RWPE2 (cell line): ENCODE measurements around the gene SMG7.

ENCODE experiments used
- ATAC-seq: fragments of 200-7000 bp; cut with Tn5 transposase; 3 replicates; pipeline ENCODE4 v1.9.1; 2021; ENCODE audit warnings: low read depth
- DNase-seq: peaks from one replicate; pipeline ENCODE4 v3.0.0-alpha.2; 2020; ENCODE audit warnings: low spot score
- H3K27ac ChIP-seq: fragments of 450-650 bp; 2 replicates; pipeline ENCODE4 v1.5.1; 2017; ENCODE audit warnings: mild to moderate bottlenecking; ENCODE audit not compliant: poor library complexity, severe bottlenecking
- H3K27me3 ChIP-seq: fragments of 250-450 bp; sonication (Bioruptor Pico); 2 replicates; pipeline ENCODE4 v1.5.1; 2021; ENCODE audit warnings: mild to moderate bottlenecking, moderate library complexity; ENCODE audit not compliant: insufficient read depth, poor library complexity, severe bottlenecking
- H3K36me3 ChIP-seq: fragments of 250-450 bp; sonication (Bioruptor Pico); 2 replicates; pipeline ENCODE4 v1.5.1; 2020; ENCODE audit warnings: low read depth, mild to moderate bottlenecking, moderate library complexity
- H3K4me1 ChIP-seq: fragments of 250-450 bp; sonication (Bioruptor Pico); 2 replicates; pipeline ENCODE4 v1.5.1; 2021; ENCODE audit warnings: mild to moderate bottlenecking, moderate library complexity; ENCODE audit not compliant: insufficient read depth, poor library complexity, severe bottlenecking
- H3K4me3 ChIP-seq: fragments of 250-450 bp; sonication (Bioruptor Pico); 2 replicates; pipeline ENCODE4 v1.5.1; 2021; ENCODE audit warnings: mild to moderate bottlenecking, moderate library complexity; ENCODE audit not compliant: severe bottlenecking
- H3K9me3 ChIP-seq: fragments of 250-450 bp; sonication (Bioruptor Pico); 2 replicates; pipeline ENCODE4 v1.5.1; 2021; ENCODE audit warnings: mild to moderate bottlenecking, moderate library complexity; ENCODE audit not compliant: severe bottlenecking
- TF ChIP-seq, protein P1 (sequence below): fragments of 450-650 bp; IDR thresholded peaks from one replicate; pipeline ENCODE4 v1.5.1; 2017; ENCODE audit warnings: mild to moderate bottlenecking, moderate library complexity; ENCODE audit not compliant: poor library complexity, severe bottlenecking

The SMG7 gene

DNA sequence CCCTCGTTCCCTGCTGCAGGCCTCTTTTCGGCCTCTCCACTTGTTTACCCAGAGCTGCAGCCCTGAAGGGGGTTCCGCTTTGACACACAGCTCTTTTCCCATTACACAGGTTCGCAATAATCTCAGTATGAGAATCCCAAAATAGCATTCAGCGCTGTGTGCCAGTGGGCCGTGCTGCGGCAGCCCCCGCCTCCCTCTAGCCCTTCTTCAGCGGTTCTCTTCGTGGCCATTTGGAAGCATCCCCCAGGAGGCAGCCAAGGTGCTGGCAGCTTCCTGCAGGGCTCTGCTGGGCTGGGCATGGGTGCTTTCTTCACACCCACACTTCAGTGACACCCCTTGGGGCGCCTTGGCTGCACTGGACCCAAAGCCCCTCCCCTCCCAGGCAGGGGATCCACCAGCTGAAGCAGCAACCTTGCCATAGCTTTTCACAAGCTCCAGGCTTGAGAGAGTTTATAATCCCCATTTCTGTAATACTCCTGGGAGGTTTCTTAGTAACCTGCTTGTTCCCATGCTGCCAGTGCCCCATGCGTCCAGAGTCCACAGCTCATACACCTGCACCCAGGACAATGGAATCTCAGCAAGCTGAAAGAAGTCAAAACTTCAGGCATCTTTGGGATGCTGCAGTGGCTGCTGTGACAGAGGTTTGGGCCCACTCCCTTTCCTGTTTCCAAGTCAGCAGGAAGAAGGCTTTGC is 109.9 kb downstream of the SMG7 start:
- Histone ChIP-seq H3K4me3 (no peak overlapping the region), H3K9me3 (no peaks in the 10 kb centered on the region), H3K4me1 (no peaks in the 10 kb centered on the region), H3K27ac (no peak overlapping the region), H3K27me3 (no peaks in the 10 kb centered on the region), H3K36me3 (no peaks in the 10 kb centered on the region)
- DNase-seq = no peak
- ATAC-seq = no peak
- TF ChIP-seq, protein P1, sequence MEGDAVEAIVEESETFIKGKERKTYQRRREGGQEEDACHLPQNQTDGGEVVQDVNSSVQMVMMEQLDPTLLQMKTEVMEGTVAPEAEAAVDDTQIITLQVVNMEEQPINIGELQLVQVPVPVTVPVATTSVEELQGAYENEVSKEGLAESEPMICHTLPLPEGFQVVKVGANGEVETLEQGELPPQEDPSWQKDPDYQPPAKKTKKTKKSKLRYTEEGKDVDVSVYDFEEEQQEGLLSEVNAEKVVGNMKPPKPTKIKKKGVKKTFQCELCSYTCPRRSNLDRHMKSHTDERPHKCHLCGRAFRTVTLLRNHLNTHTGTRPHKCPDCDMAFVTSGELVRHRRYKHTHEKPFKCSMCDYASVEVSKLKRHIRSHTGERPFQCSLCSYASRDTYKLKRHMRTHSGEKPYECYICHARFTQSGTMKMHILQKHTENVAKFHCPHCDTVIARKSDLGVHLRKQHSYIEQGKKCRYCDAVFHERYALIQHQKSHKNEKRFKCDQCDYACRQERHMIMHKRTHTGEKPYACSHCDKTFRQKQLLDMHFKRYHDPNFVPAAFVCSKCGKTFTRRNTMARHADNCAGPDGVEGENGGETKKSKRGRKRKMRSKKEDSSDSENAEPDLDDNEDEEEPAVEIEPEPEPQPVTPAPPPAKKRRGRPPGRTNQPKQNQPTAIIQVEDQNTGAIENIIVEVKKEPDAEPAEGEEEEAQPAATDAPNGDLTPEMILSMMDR = no peak

DNA sequence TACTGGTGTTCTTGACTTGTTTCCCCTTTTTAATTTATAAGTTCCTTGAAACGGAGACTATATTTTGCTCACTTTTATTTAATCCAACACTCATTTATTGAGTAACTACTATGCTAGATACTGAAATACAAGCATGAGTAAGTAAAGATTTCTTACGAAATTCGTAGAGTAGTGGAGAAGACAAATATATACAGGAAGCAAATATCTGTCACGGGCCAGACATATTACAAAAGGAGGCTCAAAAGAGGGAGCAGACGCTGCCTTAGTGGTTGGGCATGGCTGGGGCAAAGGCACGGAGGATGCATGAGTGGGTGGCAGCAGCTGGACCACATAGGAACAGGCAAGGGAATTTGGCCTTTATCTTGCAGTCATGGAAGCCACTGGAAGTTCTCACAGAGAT is 111.2 kb downstream of the SMG7 start:
- TF ChIP-seq, protein P1 = no peak
- Histone ChIP-seq H3K9me3 (no peaks in the 10 kb centered on the region), H3K27ac (no peak overlapping the region), H3K4me3 (no peak overlapping the region), H3K4me1 (no peaks in the 10 kb centered on the region), H3K27me3 (no peaks in the 10 kb centered on the region), H3K36me3 (no peaks in the 10 kb centered on the region)
- no peak for ATAC-seq
- DNase-seq = no peak

DNA sequence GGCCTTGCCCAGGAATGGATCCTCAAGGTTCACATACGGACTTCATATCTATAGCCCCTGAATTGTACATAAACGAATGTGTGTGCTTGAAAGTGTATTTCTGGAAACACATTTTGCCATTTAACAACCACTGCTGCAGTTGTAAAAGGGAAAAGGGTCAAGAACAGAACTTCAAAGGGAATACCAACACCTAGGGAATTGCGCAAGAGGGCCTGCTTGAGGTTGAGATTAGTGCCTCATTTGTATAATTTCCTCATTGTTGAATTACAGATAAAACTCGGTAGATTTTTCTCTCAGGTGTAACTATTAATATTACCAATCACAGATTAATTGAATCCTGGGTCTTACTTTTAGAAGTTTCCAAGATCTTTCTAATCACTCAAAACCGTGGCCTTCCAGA is 111.8 kb downstream of the SMG7 start:
- TF ChIP-seq, protein P1 = no peak
- Histone ChIP-seq H3K27me3 (no peaks in the 10 kb centered on the region), H3K27ac (no peak overlapping the region), H3K36me3 (no peaks in the 10 kb centered on the region), H3K4me3 (no peak overlapping the region), H3K9me3 (no peaks in the 10 kb centered on the region), H3K4me1 (no peaks in the 10 kb centered on the region)
- DNase-seq = no peak
- ATAC-seq = no peak

DNA sequence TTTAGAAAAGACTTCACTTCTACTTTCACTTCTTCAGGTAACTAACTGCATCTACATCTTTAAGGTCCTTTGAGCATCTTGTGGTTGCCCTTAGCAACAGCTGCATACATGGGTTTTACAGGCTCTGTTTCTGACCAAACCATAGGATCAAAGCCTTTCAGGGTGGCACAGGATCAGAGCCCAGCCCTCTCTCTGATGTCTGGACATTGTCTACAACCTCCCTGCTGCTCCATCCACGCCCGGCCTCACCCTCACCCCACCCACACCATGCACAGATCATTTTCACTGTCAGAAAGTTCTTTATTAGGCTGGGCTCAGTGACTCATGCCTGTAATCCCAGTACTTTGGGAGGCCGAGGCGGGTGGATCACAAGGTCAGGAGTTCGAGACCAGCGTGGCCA is 112.7 kb downstream of the SMG7 start:
- H3K36me3 ChIP-seq = no peaks in the 10 kb centered on the region
- DNase-seq (no peak), ATAC-seq (peak; percentile 35; the same call in 1 of the 3 replicates)
- no peaks in the 10 kb centered on the region for H3K27me3 ChIP-seq
- H3K27ac ChIP-seq = no peak overlapping the region
- no peaks in the 10 kb centered on the region for H3K9me3 ChIP-seq
- TF ChIP-seq, protein P1 = no peak
- peaks cover under 1% of the 10 kb centered on the region for H3K4me1 ChIP-seq
- no peak overlapping the region for H3K4me3 ChIP-seq

DNA sequence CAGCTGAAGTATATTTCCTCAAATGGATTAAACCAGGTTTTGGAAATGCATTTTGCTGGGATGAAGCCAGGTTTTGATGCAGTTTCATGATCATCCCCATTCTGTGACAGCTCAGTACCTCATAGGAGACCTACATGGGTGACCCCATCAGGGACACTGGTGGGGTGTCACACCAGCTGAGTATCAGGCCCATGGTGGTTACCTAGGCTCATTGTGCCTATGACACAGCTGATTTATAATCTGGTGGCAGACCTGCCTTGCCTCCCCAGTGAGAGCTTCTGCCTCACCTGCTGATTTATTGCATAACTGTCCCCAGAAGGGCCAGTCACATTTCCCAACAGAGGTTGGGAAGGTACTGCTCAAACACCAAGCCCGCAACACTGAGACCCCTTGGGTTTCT is 114.2 kb downstream of the SMG7 start:
- no peak for ATAC-seq
- peaks cover 7% of the 10 kb centered on the region for H3K4me1 ChIP-seq
- H3K9me3 ChIP-seq = no peaks in the 10 kb centered on the region
- no peaks in the 10 kb centered on the region for H3K36me3 ChIP-seq
- H3K27me3 ChIP-seq = no peaks in the 10 kb centered on the region
- DNase-seq = no peak
- TF ChIP-seq, protein P1 = no peak
- no peak overlapping the region for H3K27ac ChIP-seq
- no peak overlapping the region for H3K4me3 ChIP-seq
